ENCODE results near the gene SLC35B2.

The SLC35B2 gene

GRCh38 chr6:44265007-44265721 is 7.8 kb upstream of the SLC35B2 start, which contains the start of gene NFKBIE:
TSS of gene NFKBIE (minus strand) at chr6:44265551. CDS start at chr6:44265346, 205 bp downstream.
- ATAC-seq: peak; percentile 67
- Mint-ChIP-seq H3K4me3 (peak within 1 kb of the TSS; percentile 100), H3K4me1 (peaks cover 66% of the 10 kb centered on the region), H3K9me3 (no peaks in the 10 kb centered on the region), H3K27ac (peak within 1 kb of the TSS; percentile 98), H3K27me3 (peaks cover 6% of the 10 kb centered on the region), H3K36me3 (peaks cover 50% of the 10 kb centered on the region)

DNA sequence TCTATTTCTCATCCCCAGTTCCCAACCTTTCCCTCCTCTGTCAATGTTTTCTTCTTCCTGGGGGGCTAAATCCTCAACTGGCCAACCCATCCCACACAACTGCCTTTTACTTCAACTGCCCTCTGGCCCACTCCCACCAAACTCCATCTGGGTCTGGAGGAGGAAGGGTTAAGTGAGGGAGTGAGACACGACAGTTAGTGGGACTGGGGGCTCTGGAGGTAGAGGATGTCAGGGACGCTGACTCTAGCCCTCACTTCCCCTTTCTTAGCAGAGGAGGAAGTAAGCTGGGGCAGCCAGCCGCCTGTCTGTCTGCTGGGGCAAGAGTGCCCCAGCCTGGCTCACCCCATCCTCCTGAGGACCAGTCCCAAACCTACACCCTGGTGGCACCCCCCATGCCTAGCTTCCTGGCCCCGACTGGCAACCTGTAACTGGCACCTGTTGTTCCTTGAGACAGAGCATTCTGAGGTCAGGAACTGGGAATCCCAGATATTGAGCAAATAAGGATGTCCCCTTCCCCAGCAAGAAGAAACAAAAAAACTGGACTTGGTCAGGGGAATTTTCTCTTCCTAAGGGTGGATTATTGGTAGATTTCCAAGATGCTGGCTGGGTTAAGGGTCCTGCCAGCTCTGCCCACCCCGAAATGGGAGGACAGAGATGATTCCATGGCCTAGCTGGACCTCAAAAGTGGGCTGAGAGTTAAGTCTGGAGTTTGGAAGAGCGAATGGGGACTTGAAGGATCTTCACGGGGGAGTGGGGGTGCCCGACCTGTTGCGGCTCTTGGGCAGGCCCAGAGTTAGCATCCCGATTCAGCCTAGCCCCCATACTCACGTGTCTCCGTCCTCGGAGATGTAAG is 7.1 kb upstream of the SLC35B2 start:
- Mint-ChIP-seq H3K27ac (peak overlapping the region; percentile 98), H3K27me3 (no peaks in the 10 kb centered on the region), H3K9me3 (no peaks in the 10 kb centered on the region), H3K4me1 (peaks cover 63% of the 10 kb centered on the region), H3K36me3 (peaks cover 55% of the 10 kb centered on the region), H3K4me3 (peak overlapping the region; percentile 100)
- peak; percentile 70 for ATAC-seq

DNA sequence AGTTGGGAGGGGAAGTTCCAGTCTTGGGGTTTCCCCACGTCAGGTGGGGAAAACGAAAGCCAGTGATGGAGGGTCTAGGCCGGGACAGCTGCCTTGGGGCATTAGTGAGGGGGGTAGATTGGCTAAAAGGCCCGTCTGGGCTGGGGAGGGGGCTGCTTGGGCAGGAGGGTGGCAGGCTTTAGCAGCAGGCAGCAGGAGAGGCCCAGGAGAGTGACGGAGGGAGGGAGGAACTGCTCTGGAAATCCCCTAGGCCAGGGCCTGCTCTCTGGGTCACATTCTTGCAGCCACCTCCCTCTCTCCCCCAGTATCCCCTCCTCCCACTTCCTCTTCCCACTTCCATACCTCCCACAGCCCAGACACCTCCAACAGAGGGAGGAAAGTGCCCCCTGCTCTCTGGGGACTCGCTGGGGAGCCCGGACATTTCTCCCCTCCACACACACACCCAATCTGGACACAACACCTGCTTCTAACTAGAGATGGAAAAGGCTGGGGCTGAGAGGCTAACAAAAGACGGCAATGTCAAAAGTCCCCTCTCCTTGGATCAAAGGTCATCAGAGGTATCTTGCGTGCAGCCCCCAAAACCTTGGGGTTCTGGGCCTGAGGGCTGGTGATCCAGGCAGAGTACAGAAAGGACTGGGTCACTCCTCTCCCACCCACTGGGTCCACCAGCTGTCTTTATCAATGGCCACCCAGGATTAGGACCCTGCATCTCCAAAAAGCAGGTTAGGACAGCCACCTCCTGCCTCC is 6.2 kb upstream of the SLC35B2 start:
- Mint-ChIP-seq H3K27ac (peak overlapping the region; percentile 98), H3K4me1 (peaks cover 64% of the 10 kb centered on the region), H3K9me3 (no peaks in the 10 kb centered on the region), H3K4me3 (peak overlapping the region; percentile 100), H3K27me3 (no peaks in the 10 kb centered on the region), H3K36me3 (peaks cover 63% of the 10 kb centered on the region)
- peak; percentile 29 for ATAC-seq

- Mint-ChIP-seq H3K9me3 (no peaks in the 10 kb centered on the region), H3K27ac (peak overlapping the region; percentile 98), H3K4me1 (peaks cover 72% of the 10 kb centered on the region), H3K4me3 (peak overlapping the region; percentile 100), H3K36me3 (peaks cover 71% of the 10 kb centered on the region), H3K27me3 (no peaks in the 10 kb centered on the region)
- ATAC-seq: peak; percentile 0
Measured at GRCh38 chr6:44262467-44263353, 5.4 kb upstream of the SLC35B2 start.

- Mint-ChIP-seq H3K36me3 (peaks cover 75% of the 10 kb centered on the region), H3K4me1 (peaks cover 71% of the 10 kb centered on the region), H3K9me3 (no peaks in the 10 kb centered on the region), H3K27ac (peak overlapping the region; percentile 98), H3K4me3 (peak overlapping the region; percentile 100), H3K27me3 (no peaks in the 10 kb centered on the region)
- ATAC-seq: no peak
Measured at GRCh38 chr6:44261581-44261980, 4.3 kb upstream of the SLC35B2 start.

- Mint-ChIP-seq H3K4me1 (peaks cover 72% of the 10 kb centered on the region), H3K9me3 (no peaks in the 10 kb centered on the region), H3K4me3 (peak overlapping the region; percentile 100), H3K27me3 (no peaks in the 10 kb centered on the region), H3K27ac (peak overlapping the region; percentile 98), H3K36me3 (peaks cover 84% of the 10 kb centered on the region)
- peak; percentile 37 for ATAC-seq
Measured at GRCh38 chr6:44260451-44261297, 3.3 kb upstream of the SLC35B2 start.

DNA sequence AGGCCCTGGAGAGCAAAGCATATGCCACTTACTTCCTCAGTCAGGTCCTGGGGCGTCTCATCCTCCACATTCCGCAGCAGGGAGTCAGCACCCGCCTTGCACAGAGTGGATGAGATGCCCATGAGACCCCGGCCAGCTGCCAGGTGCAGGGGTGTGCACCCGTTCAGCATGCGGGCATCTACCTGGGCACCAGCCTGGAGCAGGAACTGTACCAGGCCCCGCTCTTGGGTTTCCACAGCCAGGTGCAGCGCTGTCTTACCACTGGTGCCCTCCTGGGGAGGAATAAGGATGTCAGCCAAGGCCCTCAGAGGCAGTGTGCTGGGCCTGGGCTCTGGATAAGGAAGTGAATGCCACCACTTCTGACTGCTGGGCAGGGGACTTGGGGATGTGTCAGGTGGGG is 2.7 kb upstream of the SLC35B2 start:
- no peaks in the 10 kb centered on the region for H3K9me3 Mint-ChIP-seq
- H3K4me3 Mint-ChIP-seq: peak overlapping the region; percentile 100
- H3K36me3 Mint-ChIP-seq: peaks cover 89% of the 10 kb centered on the region
- H3K4me1 Mint-ChIP-seq: peaks cover 78% of the 10 kb centered on the region
- peak; percentile 0 for ATAC-seq
- H3K27ac Mint-ChIP-seq: peak overlapping the region; percentile 98
- H3K27me3 Mint-ChIP-seq: no peaks in the 10 kb centered on the region

GRCh38 chr6:44258921-44259320 is 1.6 kb upstream of the SLC35B2 start:
- Mint-ChIP-seq H3K36me3 (peaks cover 89% of the 10 kb centered on the region), H3K4me3 (peak overlapping the region; percentile 82), H3K4me1 (peaks cover 85% of the 10 kb centered on the region), H3K27me3 (no peaks in the 10 kb centered on the region), H3K27ac (peak overlapping the region; percentile 98), H3K9me3 (no peaks in the 10 kb centered on the region)
- ATAC-seq: no peak

GRCh38 chr6:44258325-44258863 is 1.1 kb upstream of the SLC35B2 start:
- Mint-ChIP-seq H3K4me3 (peak overlapping the region; percentile 82), H3K27me3 (no peaks in the 10 kb centered on the region), H3K4me1 (peaks cover 89% of the 10 kb centered on the region), H3K36me3 (peaks cover 89% of the 10 kb centered on the region), H3K9me3 (no peaks in the 10 kb centered on the region), H3K27ac (peak overlapping the region; percentile 98)
- peak; percentile 9 for ATAC-seq

GRCh38 chr6:44257753-44258324 is 511 bp upstream of the SLC35B2 start:
- ATAC-seq: peak; percentile 47
- Mint-ChIP-seq H3K27me3 (no peaks in the 10 kb centered on the region), H3K4me3 (peak overlapping the region; percentile 82), H3K4me1 (peaks cover 91% of the 10 kb centered on the region), H3K9me3 (no peaks in the 10 kb centered on the region), H3K27ac (peak overlapping the region; percentile 98), H3K36me3 (peaks cover 89% of the 10 kb centered on the region)

- H3K27me3 Mint-ChIP-seq: no peaks in the 10 kb centered on the region
- no peak for ATAC-seq
- H3K4me1 Mint-ChIP-seq: peaks cover 89% of the 10 kb centered on the region
- no peaks in the 10 kb centered on the region for H3K9me3 Mint-ChIP-seq
- peak overlapping the region; percentile 98 for H3K27ac Mint-ChIP-seq
- peak overlapping the region; percentile 87 for H3K4me3 Mint-ChIP-seq
- peaks cover 89% of the 10 kb centered on the region for H3K36me3 Mint-ChIP-seq
Measured at GRCh38 chr6:44256775-44257024, 628 bp downstream of the SLC35B2 start.

DNA sequence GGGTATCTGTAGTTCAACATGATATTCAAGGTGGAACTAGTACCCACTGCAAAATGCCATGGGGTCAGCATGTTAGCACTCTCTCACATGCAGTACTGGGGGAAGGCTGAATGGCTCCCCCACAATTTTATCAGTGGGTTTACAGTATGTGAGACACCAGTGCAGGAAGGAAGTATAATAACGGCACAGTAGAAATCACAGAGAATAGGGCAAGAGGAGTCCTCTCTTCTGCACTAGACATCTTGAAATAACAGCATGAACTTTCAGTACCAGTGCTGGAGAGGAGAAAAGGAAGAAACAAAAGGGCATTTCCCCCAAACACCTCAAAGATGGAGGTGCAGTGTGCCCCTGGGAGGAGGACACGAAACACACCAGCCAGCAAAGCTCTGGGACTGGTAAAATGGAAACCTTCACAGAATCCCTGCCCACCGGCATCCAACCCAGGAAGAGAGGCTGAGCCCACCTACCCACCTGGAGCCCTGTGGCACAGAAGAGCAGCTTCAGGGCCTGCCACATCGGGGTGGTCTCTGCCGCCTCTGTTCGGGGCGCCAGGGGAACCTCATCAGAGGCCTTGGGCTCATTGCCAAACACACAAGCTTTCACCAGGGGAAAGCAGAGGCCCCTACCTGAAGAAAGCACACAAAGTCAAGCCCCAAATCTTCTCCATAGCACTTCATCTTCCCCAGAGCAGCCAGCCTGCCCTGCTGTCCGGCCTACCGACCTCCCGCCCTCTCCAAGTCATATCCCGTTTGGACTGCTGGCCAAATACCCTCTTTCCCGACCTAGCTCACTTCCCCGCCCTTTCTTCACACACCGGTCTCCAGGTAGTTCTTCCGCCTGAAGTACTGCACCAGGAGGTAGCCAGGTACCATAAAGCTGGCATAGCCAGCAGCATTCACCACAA is 1.2 kb downstream of the SLC35B2 start:
- peaks cover 87% of the 10 kb centered on the region for H3K36me3 Mint-ChIP-seq

More for the DNA sequence above, 1.2 kb downstream of the SLC35B2 start:
- Mint-ChIP-seq H3K27me3 (no peaks in the 10 kb centered on the region), H3K9me3 (no peaks in the 10 kb centered on the region), H3K27ac (peak overlapping the region; percentile 98), H3K4me3 (peak overlapping the region; percentile 87), H3K4me1 (peaks cover 87% of the 10 kb centered on the region)
- ATAC-seq: peak; percentile 0

Data from stimulated activated memory B cell treated with anti-CD40 and anti-IgM and Interleukin-4, amounts not matched to agents 10 μg/mL and 1 μg/mL and 100 μg/mL, for 72 hours (primary cell).